Fibroblast of skin of left quadriceps (primary cell): ENCODE results near the gene VSIR.
A peak's percentile ranks its signal among the peaks of the same experiment; 100 is the strongest.

Source experiments
- DNase-seq, 2 experiments: peaks; one replicate each; pipeline ENCODE4 v3.0.0-alpha.2; 2013; ENCODE audit warnings: low read depth in 2 of 2

The VSIR gene

GRCh38 chr10:71747039-71747531, 26.2 kb downstream of the VSIR start:
- DNase-seq = no peak

GRCh38 chr10:71746344-71747037, 26.8 kb downstream of the VSIR start:
- no peak for DNase-seq

- DNase-seq = no peak
Observed at GRCh38 chr10:71745664-71746250, 27.6 kb downstream of the VSIR start.

GRCh38 chr10:71744897-71745663, 28.2 kb downstream of the VSIR start:
- no peak for DNase-seq

- DNase-seq = no peak
Observed at GRCh38 chr10:71743866-71744265, 29.5 kb downstream of the VSIR start.

GRCh38 chr10:71743089-71743838, 30.1 kb downstream of the VSIR start:
- no peak for DNase-seq

- DNase-seq = no peak
Observed at GRCh38 chr10:71742301-71743088, 30.8 kb downstream of the VSIR start.

- DNase-seq = no peak
Observed at GRCh38 chr10:71741671-71742070, 31.6 kb downstream of the VSIR start.

- DNase-seq = no peak
Observed at GRCh38 chr10:71741029-71741428, 32.3 kb downstream of the VSIR start.

- no peak for DNase-seq
Observed at GRCh38 chr10:71740069-71740653, 33.2 kb downstream of the VSIR start.

GRCh38 chr10:71739358-71739900, 33.9 kb downstream of the VSIR start:
- no peak for DNase-seq

GRCh38 chr10:71737834-71738197, 35.5 kb downstream of the VSIR start:
- peak in 1 of 2 experiments; percentile 20 for DNase-seq

- no peak for DNase-seq
Observed at GRCh38 chr10:71737001-71737833, 36.1 kb downstream of the VSIR start.

GRCh38 chr10:71736570-71736952, 36.8 kb downstream of the VSIR start:
- no peak for DNase-seq

GRCh38 chr10:71735709-71736569, 37.4 kb downstream of the VSIR start:
- DNase-seq = no peak

GRCh38 chr10:71734797-71735196, 38.5 kb downstream of the VSIR start:
- no peak for DNase-seq

- no peak for DNase-seq
Observed at GRCh38 chr10:71731791-71732190, 41.5 kb downstream of the VSIR start.

GRCh38 chr10:71729161-71729636, 44.1 kb downstream of the VSIR start:
- no peak for DNase-seq
